ENCODE results near the gene VTA1. TPM values are rescaled to one million over a fixed set of nuclear protein-coding genes. Genes with fewer than 3 reads are reported as not detected.
"Not testable (repeated sequence)": the region's sequence is repeated elsewhere in the genome, so short reads cannot be mapped to it uniquely, and the experiment has no call there.

Gene VTA1
- total and polyA plus RNA-seq, 2 donors = 32.3 to 73.6 TPM

DNA sequence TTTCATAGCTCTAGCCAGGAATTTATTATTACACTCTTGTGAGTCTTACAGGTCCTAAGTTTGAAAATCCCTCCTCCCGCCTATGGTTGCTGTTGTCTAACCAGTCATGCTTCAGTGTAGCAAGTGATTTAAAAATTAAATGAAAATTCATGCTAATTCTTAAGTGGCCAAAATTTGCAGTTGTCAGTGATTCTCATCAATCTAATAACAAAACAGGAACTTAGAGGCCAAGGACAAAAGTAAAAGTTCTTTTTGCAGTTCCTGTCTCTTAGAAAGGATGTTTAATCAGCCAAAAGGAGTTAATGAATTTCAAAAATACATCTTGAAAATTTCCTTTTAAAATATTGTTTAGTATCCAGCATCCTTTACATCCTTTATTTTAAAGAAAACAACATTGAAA lies 36.3 kb downstream of the VTA1 start:
- WGBS = 94% methylated on average over 1 of the region's 1 CpG
- Histone ChIP-seq H3K27ac (ENCODE audit: low read depth) (no peak overlapping the region), H3K4me1 (ENCODE audit: insufficient read depth) (no peaks in the 10 kb centered on the region), H3K36me3 (ENCODE audit: insufficient read depth) (peaks cover 2% of the 10 kb centered on the region), H3K4me3 (ENCODE audit: low read depth, low read length) (no peak overlapping the region)
- DNase-seq (ENCODE audit: extremely low spot score) = no peak

DNA sequence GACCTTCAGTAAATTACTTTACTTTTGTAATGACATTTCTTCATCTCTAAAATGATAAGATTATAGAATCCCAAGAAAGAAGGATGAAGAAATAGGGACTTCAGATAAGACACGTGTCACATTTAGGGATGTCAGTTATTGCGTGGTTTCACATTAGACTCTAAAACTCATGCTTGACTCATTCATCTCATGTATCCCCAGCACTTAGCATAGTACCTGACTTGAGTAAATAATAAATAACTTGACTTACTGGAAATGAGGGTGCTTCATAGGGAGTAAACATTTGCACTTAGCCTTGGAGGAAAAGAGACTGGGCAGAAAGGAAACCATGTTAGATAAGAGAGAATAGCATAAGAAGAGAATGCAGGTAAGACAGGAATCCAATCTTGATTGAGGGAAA lies 37.2 kb downstream of the VTA1 start:
- Histone ChIP-seq H3K4me3 (ENCODE audit: low read depth, low read length) (no peak overlapping the region), H3K27ac (ENCODE audit: low read depth) (no peak overlapping the region), H3K4me1 (ENCODE audit: insufficient read depth) (no peaks in the 10 kb centered on the region), H3K36me3 (ENCODE audit: insufficient read depth) (peaks cover 2% of the 10 kb centered on the region)
- WGBS = 94% methylated on average over 2 of the region's 2 CpGs
- DNase-seq (ENCODE audit: extremely low spot score) = no peak

- Histone ChIP-seq H3K36me3 (ENCODE audit: insufficient read depth) (peaks cover 2% of the 10 kb centered on the region), H3K4me3 (ENCODE audit: low read depth, low read length) (no peak overlapping the region), H3K27ac (ENCODE audit: low read depth) (no peak overlapping the region), H3K4me1 (ENCODE audit: insufficient read depth) (no peaks in the 10 kb centered on the region)
- 89% methylated on average over 1 of the region's 1 CpG for WGBS
- DNase-seq (ENCODE audit: extremely low spot score) = no peak
Measured at GRCh38 chr6:142185641-142186040, 38.6 kb downstream of the VTA1 start.

DNA sequence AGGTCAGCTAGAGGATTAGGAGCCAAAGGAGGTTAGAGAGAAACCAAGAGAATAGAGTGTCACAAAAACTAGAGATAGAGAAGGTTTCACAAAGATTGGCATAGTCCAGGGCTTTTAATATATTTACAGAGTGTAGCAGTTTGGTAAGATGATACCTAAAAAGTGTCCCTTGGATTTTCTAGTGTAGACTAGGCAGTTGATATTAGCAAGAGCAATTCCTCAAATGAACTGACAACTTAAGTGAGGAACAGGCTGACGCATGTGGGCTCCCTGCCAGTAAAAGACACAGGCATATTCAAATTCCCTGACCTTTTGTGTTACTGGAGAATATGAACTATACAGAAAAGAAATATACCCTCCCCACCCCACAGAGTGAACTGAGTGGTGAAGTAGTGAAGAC lies 40.1 kb downstream of the VTA1 start:
- Histone ChIP-seq H3K4me1 (ENCODE audit: insufficient read depth) (no peaks in the 10 kb centered on the region), H3K36me3 (ENCODE audit: insufficient read depth) (peaks cover 2% of the 10 kb centered on the region), H3K4me3 (ENCODE audit: low read depth, low read length) (no peak overlapping the region), H3K27ac (ENCODE audit: low read depth) (no peak overlapping the region)
- 41% methylated on average over 1 of the region's 1 CpG for WGBS
- no peak for DNase-seq (ENCODE audit: extremely low spot score)

GRCh38 chr6:142188341-142188740 lies 41.3 kb downstream of the VTA1 start:
- not testable (repeated sequence) for H3K27ac ChIP-seq (ENCODE audit: low read depth); DNase-seq (ENCODE audit: extremely low spot score); H3K4me3 ChIP-seq (ENCODE audit: low read depth, low read length); H3K4me1 ChIP-seq (ENCODE audit: insufficient read depth); H3K36me3 ChIP-seq (ENCODE audit: insufficient read depth)
- 94% methylated on average over 8 of the region's 8 CpGs for WGBS

GRCh38 chr6:142189057-142189456 lies 42.0 kb downstream of the VTA1 start:
- no peak overlapping the region for H3K4me3 ChIP-seq (ENCODE audit: low read depth, low read length)
- 75% methylated on average over 2 of the region's 2 CpGs for WGBS
- no peak for DNase-seq (ENCODE audit: extremely low spot score)
- H3K4me1 ChIP-seq (ENCODE audit: insufficient read depth) = no peaks in the 10 kb centered on the region
- H3K27ac ChIP-seq (ENCODE audit: low read depth) = no peak overlapping the region
- H3K36me3 ChIP-seq (ENCODE audit: insufficient read depth) = no peaks in the 10 kb centered on the region

- no peak overlapping the region for H3K4me3 ChIP-seq (ENCODE audit: low read depth, low read length)
- H3K4me1 ChIP-seq (ENCODE audit: insufficient read depth) = no peaks in the 10 kb centered on the region
- WGBS = 93% methylated on average over 1 of the region's 1 CpG
- no peaks in the 10 kb centered on the region for H3K36me3 ChIP-seq (ENCODE audit: insufficient read depth)
- H3K27ac ChIP-seq (ENCODE audit: low read depth) = no peak overlapping the region
- DNase-seq (ENCODE audit: extremely low spot score) = no peak
Measured at GRCh38 chr6:142192343-142192742, 45.3 kb downstream of the VTA1 start.

GRCh38 chr6:142193621-142194020 lies 46.6 kb downstream of the VTA1 start:
- Histone ChIP-seq H3K4me1 (ENCODE audit: insufficient read depth) (no peaks in the 10 kb centered on the region), H3K27ac (ENCODE audit: low read depth) (no peak overlapping the region)

GRCh38 chr6:142195862-142196541 lies 48.9 kb downstream of the VTA1 start:
- H3K4me3 ChIP-seq (ENCODE audit: low read depth, low read length) = no peak overlapping the region
- no peaks in the 10 kb centered on the region for H3K36me3 ChIP-seq (ENCODE audit: insufficient read depth)
- no peaks in the 10 kb centered on the region for H3K4me1 ChIP-seq (ENCODE audit: insufficient read depth)
- WGBS = 94% methylated on average over 4 of the region's 4 CpGs
- H3K27ac ChIP-seq (ENCODE audit: low read depth) = no peak overlapping the region
- no peak for DNase-seq (ENCODE audit: extremely low spot score)

More at GRCh38 chr6:142193621-142194020, 46.6 kb downstream of the VTA1 start:
- no peak for DNase-seq (ENCODE audit: extremely low spot score)
- Histone ChIP-seq H3K4me3 (ENCODE audit: low read depth, low read length) (no peak overlapping the region), H3K36me3 (ENCODE audit: insufficient read depth) (no peaks in the 10 kb centered on the region)

DNA sequence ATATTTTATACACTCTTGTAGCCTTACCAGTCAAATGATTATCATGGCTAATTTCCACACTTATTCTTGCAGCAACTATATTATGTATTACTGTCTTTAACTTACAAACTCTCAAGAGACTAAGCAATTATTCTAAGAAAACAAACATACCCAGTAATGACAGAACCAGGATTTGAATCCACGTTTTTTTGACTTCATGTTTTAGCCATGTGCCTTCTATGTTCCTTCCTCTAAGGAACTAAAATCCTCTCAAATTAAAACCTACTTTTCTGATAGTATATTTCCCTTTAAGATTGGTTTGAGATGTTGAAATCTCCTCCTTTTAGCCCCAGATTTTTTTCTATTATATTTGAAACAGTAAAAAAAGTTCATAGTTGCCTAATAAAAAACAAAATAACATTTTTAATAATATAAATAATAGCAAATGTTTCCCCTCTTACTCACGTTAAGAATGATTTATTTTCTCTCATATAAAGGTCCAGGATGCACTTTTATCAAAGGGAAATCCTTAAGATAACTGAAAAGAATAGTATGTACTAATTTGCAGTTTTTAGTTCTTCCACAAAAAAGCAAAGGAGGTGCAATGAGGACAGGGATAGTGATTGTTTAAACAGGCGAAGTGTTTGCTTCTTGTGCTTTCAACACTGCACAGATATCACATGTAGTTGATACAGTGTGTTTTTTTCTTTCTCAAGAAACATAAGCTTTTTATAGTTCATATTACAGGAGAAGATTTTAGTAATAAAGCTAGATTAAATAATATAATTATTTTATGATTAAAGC lies 54.0 kb downstream of the VTA1 start:
- H3K4me1 ChIP-seq (ENCODE audit: insufficient read depth) = no peaks in the 10 kb centered on the region
- no peaks in the 10 kb centered on the region for H3K36me3 ChIP-seq (ENCODE audit: insufficient read depth)
- no peak overlapping the region for H3K4me3 ChIP-seq (ENCODE audit: low read depth, low read length)
- 58% methylated on average over 3 of the region's 3 CpGs for WGBS
- H3K27ac ChIP-seq (ENCODE audit: low read depth) = no peak overlapping the region
- DNase-seq (ENCODE audit: extremely low spot score) = no peak

DNA sequence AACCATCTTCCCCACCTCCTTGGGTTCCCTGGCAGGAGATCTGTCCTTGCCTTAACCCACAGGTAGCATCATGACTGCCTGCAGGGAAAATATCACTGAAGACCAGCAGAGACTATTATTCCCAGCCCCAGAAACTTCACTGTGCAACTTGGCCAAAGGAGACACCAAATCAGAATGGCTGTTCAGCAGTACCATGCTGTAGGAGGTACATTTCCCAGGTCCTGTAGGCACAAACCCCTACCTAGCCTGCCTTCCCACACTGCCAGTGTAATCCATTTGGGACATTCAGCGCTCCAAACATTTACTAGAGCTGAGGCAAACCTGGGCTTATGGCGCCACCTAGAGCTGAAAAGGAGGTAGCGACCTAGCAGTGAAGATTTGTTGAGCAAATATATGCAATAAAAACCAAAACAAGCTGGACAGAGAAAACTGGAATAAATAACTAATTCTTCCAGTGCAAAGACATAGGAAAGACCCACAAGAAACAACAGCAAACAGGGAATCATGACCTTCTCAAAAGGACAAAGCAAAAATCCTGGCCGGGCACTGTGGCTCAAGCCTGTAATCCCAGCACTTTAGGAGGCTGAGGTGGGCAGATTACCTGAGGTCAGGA lies 60.3 kb downstream of the VTA1 start:
- Histone ChIP-seq H3K36me3 (ENCODE audit: insufficient read depth) (no peaks in the 10 kb centered on the region), H3K4me1 (ENCODE audit: insufficient read depth) (no peaks in the 10 kb centered on the region), H3K27ac (ENCODE audit: low read depth) (no peak overlapping the region), H3K4me3 (ENCODE audit: low read depth, low read length) (no peak overlapping the region)
- WGBS = 58% methylated on average over 4 of the region's 4 CpGs
- DNase-seq (ENCODE audit: extremely low spot score) = no peak

GRCh38 chr6:142210606-142211005 lies 63.5 kb downstream of the VTA1 start:
- WGBS = 94% methylated on average over 4 of the region's 4 CpGs
- no peak for DNase-seq (ENCODE audit: extremely low spot score)
- H3K36me3 ChIP-seq (ENCODE audit: insufficient read depth) = no peaks in the 10 kb centered on the region

GRCh38 chr6:142213402-142213801 lies 66.3 kb downstream of the VTA1 start:
- H3K36me3 ChIP-seq (ENCODE audit: insufficient read depth) = no peaks in the 10 kb centered on the region
- no peaks in the 10 kb centered on the region for H3K4me1 ChIP-seq (ENCODE audit: insufficient read depth)
- 100% methylated on average over 1 of the region's 1 CpG for WGBS
- H3K27ac ChIP-seq (ENCODE audit: low read depth) = no peak overlapping the region
- DNase-seq (ENCODE audit: extremely low spot score) = no peak
- H3K4me3 ChIP-seq (ENCODE audit: low read depth, low read length) = no peak overlapping the region

More at GRCh38 chr6:142210606-142211005, 63.5 kb downstream of the VTA1 start:
- Histone ChIP-seq H3K27ac (ENCODE audit: low read depth) (no peak overlapping the region), H3K4me3 (ENCODE audit: low read depth, low read length) (no peak overlapping the region), H3K4me1 (ENCODE audit: insufficient read depth) (no peaks in the 10 kb centered on the region)

DNA sequence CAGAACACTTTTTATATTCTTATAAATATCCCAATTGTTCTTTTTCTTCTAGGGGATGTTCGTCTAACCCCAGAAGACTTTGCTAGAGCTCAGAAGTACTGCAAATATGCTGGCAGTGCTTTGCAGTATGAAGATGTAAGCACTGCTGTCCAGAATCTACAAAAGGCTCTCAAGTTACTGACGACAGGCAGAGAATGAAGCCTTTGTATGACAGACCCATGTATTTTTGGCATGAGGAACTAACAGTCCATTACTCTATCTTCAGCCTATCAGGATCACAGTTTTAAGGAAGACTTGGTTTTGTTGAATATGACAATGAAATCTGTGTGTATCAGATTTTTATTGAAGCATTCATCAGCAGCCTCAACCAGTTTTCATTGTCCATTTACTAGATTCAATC lies 71.4 kb downstream of the VTA1 start:
- Histone ChIP-seq H3K4me3 (ENCODE audit: low read depth, low read length) (no peak overlapping the region), H3K4me1 (ENCODE audit: insufficient read depth) (no peaks in the 10 kb centered on the region), H3K27ac (ENCODE audit: low read depth) (no peak overlapping the region), H3K36me3 (ENCODE audit: insufficient read depth) (peaks cover 3% of the 10 kb centered on the region)
- WGBS = 76% methylated on average over 2 of the region's 2 CpGs
- no peak for DNase-seq (ENCODE audit: extremely low spot score)
